CMK (cell line): ENCODE results near the gene GTF2F2.

Experiments
- DNase-seq: peaks from one replicate; pipeline ENCODE4 v3.0.0-alpha.2; 2010; ENCODE audit warnings: low read depth

The GTF2F2 gene

DNA sequence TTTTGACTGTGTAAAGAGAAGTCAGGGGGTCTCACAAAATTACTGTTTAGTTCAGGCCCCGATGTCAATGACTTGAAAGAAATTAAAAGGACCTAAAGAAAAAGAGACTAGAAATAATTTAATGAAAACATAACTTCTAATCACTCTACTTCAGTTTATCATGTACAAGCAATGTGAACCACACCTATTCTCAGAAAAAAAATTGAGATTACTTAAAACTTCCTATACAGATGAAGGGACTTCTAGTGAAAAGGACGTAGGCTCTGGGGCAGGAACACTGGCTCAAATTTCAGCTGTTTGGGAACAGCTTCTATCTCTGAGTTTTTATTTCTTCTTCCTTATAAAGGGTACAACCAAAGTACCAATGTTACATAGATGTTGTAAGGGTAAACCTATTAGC, 182.7 kb downstream of the GTF2F2 start:
- no peak for DNase-seq

GRCh38 chr13:45303866-45304265, 183.6 kb downstream of the GTF2F2 start:
- DNase-seq, result no peak

DNA sequence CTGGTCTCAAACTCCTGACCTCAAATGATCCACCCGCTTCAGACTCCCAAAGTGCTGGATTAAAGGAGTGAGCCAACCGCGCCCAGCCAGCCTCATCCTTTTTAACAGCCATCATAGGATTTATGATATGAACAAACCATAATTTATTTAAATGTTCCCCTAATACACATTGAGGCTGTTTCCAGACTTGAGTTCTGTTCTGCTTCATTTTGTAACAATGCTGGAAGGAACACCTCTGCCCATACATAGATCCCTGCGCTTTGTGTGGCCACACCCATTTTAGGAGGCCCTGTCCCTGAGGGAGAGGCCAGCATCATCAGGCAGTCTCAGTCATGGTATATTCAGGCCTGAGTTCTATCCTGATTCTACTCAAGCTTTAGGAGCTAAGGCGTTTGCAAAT, 184.8 kb downstream of the GTF2F2 start:
- DNase-seq, result no peak

GRCh38 chr13:45306966-45307365, 186.7 kb downstream of the GTF2F2 start:
- no peak for DNase-seq

DNA sequence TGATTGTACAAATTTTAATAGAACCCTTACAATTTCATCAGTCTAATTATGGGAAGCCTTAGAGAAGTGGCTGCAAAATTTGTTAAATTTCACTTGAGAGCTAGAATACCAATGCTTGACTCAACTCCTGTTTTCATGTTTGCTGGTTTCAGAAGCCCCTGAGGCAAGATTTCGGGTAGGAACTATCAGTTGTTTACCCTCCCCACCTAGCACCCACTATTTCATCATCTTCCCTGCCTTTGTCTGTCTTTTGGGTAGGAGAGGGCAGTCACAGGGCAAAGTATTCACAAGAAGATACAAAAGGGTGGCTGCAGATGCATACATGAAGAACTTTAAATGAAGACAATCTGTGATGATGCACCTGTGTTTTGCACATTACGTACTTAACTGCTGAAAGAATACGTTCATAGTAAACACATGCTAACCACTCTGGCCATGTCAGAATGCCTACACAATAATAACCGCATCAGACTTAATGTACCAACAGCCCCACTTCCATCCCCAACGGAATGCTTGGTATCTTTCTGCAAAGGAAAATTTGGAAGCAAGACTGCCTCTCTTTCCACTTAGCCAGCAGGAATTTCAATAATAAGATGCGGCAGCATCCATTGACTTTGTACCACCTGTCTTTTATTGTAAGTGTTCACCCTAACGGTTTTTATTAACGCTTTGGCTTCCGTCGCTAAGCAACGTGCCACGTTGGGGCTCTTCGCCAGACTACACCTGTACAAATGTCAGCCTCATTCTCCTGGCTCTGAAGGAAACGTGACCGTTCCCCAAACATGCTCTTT, 190.2 kb downstream of the GTF2F2 start:
- no peak for DNase-seq

GRCh38 chr13:45314822-45315221, 194.5 kb downstream of the GTF2F2 start:
- no peak for DNase-seq

DNA sequence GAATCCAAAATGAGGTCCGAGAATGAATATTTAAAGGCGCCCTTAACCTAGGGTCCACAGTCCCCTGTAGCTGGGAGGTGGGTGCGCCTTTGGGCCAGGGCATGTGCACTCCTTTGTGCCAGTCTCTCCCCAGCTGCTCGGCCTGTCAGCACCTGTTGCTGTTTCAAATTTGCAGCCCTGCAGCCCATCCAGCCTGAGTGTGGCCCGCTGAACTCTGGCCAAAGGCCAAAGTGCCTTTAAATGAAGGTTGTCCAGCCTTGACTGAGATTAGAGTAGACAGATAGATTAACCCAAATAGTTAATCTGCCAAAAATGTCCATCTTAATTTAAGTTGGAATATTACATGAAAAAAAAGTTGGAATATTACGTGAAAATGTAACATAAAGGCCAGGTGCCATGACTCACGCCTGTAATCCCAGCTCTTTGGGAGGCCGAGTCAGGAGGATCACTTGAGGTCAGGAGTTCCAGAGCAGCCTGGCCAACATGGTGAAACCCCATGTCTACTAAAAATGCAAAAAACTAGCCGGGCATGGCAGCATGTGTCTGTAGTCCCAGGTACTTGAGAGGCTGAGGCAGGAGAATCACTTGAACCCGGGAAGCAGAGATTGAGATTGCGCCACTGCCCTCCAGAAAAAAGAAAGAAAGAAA, 195.3 kb downstream of the GTF2F2 start:
- DNase-seq, result no peak

DNA sequence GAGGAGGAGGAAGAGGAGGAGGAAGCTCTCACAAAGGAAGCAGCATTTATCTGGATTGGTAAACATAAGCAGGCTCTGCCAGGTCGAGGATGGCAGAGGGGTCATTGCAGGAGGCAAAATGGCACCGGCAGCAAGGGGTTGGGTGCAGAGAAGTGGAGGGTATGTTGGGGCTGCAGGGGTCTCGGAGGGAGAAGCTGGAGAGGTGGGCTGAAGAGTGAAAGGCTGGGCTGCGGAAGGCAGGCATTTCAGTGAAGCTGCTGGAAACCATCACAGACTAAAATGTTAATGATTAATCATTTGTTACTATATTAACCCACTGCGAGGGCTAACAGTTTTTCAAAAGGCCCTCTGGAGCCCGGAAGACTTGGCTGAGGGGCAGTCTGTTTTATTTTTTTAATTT, 196.0 kb downstream of the GTF2F2 start:
- DNase-seq, result no peak

DNA sequence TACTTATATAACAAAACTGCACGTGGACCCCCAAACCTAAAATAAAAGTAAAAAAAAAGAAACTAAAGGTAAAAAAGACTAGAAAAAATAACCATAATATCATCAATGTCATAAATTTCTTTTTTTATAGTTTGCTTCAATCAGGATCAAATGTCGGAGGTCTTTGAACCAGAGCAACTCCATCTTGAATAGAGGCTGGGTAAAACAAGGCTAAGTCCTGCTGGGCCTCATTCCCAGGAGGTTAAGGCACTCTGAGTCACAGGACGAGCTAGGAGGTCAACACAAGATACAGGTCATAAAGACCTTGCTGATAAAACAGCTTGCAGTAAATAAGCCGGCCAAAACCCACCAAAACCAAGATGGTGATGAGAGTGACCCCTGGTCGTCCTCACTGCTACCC, 196.7 kb downstream of the GTF2F2 start:
- DNase-seq, result no peak

DNA sequence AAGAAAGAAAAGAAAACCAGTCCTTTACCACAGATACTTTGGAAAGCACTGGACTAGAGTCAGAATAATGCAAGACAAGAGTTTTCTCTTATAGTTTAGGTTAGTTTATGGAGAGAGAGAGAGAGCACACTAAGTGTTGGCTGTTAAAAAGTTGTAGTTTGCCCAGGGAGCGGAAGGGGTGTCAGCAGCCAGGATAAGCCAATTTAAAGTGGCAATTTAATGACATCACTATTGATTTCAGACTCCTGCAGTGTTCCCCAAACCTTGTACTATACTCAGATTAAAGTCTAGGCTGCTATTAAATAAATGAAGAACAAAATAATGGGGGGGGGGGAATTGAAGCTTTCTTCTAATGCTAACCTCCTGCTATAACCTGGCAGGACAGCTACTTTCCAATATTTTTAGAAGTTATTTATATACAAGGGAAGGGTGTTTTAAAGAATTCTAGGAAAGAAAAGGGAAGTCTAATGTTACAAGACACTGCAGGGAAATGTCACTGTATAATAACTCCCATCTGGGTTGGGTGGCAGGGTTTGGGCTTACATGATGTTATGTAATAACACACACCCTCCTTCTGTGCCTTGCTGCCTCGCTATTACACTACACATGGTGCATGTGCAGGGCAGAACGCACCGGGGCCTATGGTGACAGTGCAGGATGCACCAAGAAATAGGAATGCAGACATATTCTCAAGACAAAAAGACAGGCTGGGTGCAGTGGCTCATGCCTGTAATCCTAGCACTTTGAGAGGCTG, 200.7 kb downstream of the GTF2F2 start:
- no peak for DNase-seq

DNA sequence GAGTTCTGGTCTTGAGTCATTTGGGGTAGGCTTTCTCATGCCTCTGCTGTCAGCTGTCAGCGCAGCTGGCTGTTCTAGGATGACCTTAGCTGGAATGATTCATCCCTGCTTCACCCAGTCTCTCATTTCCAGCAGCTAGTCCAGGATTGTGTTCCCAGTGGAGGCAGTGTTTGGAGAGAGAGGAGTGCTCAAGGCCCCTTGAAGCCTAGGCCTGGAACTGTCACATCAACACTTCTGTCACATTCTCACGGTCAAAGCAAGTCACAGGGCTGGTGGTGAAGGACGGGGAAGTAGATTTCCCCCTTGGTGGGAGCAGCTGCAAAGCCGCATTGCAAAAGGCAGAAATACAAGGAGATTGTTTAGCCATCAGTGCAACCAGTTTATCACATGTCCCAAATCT, 205.5 kb downstream of the GTF2F2 start:
- DNase-seq, result no peak

GRCh38 chr13:45327253-45327955, 207.1 kb downstream of the GTF2F2 start:
- DNase-seq, result no peak

- DNase-seq, result no peak
Observed at GRCh38 chr13:45328661-45329111, 208.4 kb downstream of the GTF2F2 start.

- DNase-seq, result no peak
Observed at GRCh38 chr13:45331123-45331619, 210.9 kb downstream of the GTF2F2 start.

DNA sequence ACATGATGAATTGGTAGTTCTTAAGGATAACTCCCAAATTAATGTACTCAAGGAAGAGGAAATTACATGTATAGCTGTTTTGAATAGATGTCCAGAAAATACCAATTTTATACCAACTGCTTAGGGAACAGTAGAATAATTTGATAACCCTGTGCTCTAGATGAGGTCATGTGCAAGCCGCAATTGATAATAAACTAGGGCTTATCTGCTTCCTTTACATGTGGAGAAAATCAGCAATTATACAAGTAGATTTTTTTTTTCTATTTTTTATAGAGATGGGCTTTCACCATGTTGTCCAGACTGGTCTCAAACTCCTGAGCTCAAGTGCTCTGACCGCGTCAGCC, 211.4 kb downstream of the GTF2F2 start:
- DNase-seq, result no peak

- no peak for DNase-seq
Observed at GRCh38 chr13:45332036-45332830, 211.9 kb downstream of the GTF2F2 start.

DNA sequence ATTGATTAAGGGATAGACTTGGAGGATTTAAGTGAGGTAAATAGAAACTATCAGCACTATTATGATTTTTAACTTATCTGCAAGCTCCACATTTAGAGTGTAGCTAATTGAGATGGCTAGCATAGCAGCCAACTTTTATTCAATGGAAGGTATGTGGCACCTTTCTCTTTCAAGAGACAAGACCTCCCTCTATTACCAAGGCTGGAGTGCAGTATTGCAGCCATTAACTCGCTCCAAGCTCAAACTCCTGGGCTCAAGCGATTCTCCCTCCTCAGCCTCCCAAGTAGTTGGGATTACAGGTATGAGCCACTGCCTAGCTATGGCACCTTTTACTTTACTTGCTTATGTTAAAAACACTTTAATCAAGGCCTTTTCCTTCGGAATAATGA, 212.5 kb downstream of the GTF2F2 start:
- DNase-seq, result no peak

- DNase-seq, result no peak
Observed at GRCh38 chr13:45333251-45333976, 213.1 kb downstream of the GTF2F2 start.
